ENCODE results near the gene DOCK10.

- TF ChIP-seq POLR2A (IDR thresholded peaks at IDR 0.05) (no peak), CTCF (IDR thresholded peaks at IDR 0.05) (no peak)
Measured at GRCh38 chr2:224941960-224942359, 100.3 kb downstream of the DOCK10 start.

Measured in uterus (tissue), 2 donors.